Naive thymus-derived CD8-positive, alpha-beta T cell (primary cell): ENCODE data around the gene TMEM218. TPM values are rescaled to one million over a fixed set of nuclear protein-coding genes. Genes with fewer than 3 reads are reported as not detected.

Source experiments
- ATAC-seq, 2 donors: fragments of 150-1000 bp; cut with Tn5 transposase in 1 of 2; sonication (Bioruptor Pico), chemical (Tn5 transposase) in 1 of 2; 1 replicate in 1 of 2; 2 replicates in 1 of 2; pipeline ENCODE4 v1.10.0; 2021; ENCODE audit warnings: mild to moderate bottlenecking in 2 of 2, moderate library complexity in 2 of 2
- POLR2A ChIA-PET: fragments of 350-600 bp; sonication (Branson Sonifier 250); formaldehyde crosslinking; loops from one replicate; lab custom pipeline; 2021; ENCODE audit warnings: antibody characterized with exemption; lab: Charles Lee
- DNase-seq, 10 donors: peaks; one replicate each; pipeline versions ENCODE4 v3.0.0 to v3.0.0-alpha.2; 2020 to 2022
- H3K27ac Mint-ChIP-seq, 10 donors: one replicate each; pipeline ENCODE4 v1.8.0; 2020 to 2022; ENCODE audit warnings: mild to moderate bottlenecking in 10 of 10, mixed read lengths in 10 of 10, moderate library complexity in 4 of 10, inconsistent platforms in 1 of 10
- H3K27me3 Mint-ChIP-seq, 5 donors: one replicate each; pipeline ENCODE4 v1.8.0; 2021 to 2022; ENCODE audit warnings: mixed read lengths in 5 of 5
- H3K36me3 Mint-ChIP-seq, 3 donors: one replicate each; pipeline ENCODE4 v1.8.0; 2020 to 2022; ENCODE audit warnings: mixed read lengths in 3 of 3, mild to moderate bottlenecking in 2 of 3, inconsistent platforms in 1 of 3
- H3K4me1 Mint-ChIP-seq, 4 donors: one replicate each; pipeline ENCODE4 v1.8.0; 2021 to 2022; ENCODE audit warnings: mixed read lengths in 4 of 4
- H3K4me3 Mint-ChIP-seq, 10 donors: one replicate each; pipeline ENCODE4 v1.8.0; 2020 to 2022; ENCODE audit warnings: mild to moderate bottlenecking in 10 of 10, mixed read lengths in 10 of 10, moderate library complexity in 6 of 10, inconsistent platforms in 1 of 10
- H3K9me3 Mint-ChIP-seq, 9 donors: one replicate each; pipeline ENCODE4 v1.8.0; 2020 to 2022; ENCODE audit warnings: mixed read lengths in 9 of 9, mild to moderate bottlenecking in 3 of 9, inconsistent platforms in 1 of 9, moderate library complexity in 1 of 9
- polyA plus RNA-seq, 3 donors: library from polyadenylated mRNA; unstranded; fragments of 300-500 nt; fragmentation: Illumina TruSeq; gene quantifications; one replicate each; pipeline ENCODE4 v1.2.3, GENCODE V29; 2021
- total RNA-seq, 8 experiments: library from RNA in 2 of 8; stranded (reverse) in 2 of 8; gene quantifications; one replicate each; pipeline ENCODE4 v1.2.3 and lab custom pipeline; 2021 to 2026

TMEM218 gene
- 10 to 100 TPM; 12.2 to 13.7 TPM for total RNA-seq
- 10 to 100 TPM; 30.0 to 40.1 (median 35.3) TPM for polyA plus RNA-seq
- total RNA-seq (lab: John Stamatoyannopoulos, UW) = 3.9 to 20.0 (median 12.3) reads per million in 6 experiments

DNA sequence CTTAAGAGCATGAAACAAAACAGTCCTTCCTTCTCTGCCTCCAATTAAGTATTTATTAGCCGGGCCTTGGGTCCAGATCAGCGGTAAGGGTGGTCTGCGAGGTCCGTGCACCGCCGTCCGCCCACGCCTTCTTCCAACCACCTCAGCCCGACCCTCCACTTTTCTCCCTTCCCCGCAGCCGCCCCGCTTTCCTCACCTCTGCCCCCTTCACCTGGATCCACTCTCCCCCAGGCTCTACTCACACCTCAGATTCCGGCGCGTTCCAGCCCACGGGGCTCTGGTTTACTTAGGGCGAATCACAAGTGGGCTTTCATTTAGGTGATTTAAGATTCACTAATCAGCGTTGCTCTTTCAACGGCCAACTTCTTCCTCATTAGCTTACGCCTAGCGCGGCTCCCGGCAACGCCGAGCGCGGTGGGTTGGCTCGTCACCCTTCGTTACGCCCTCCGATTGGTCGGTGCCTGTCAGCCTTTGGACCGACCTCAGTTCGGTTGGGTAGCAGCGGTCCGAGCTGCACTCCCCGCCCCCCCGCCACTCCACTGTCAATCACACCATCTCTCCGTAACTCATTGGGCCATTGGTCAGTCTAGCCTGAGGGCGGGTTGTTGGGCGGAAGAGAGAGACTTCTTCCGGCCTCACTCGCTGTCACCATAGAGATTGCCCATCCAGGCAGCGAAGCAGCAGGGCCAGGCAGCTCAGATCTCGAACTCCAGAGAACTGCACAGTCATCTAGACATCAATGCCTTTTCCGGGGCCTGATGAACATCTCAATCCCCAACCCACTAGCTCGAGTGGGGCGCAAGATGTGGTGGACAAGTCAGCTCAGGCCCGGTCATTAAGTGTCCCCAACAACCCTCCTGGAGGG lies at the start of gene TMEM218:
TSS of gene TMEM218 (minus strand) at position 284 of the 865 bp plus-strand sequence. CDS start 9,385 bp downstream, outside the sequence.
- peaks cover 0 to 4% (median 0%) of the 10 kb centered on the region in 3 donors for H3K36me3 Mint-ChIP-seq
- H3K4me3 Mint-ChIP-seq = peak within 1 kb of the TSS; percentile 91 to 100 (median 98)
- peaks cover 0 to 4% (median 2%) of the 10 kb centered on the region in 5 donors for H3K27me3 Mint-ChIP-seq
- peak; percentile 83 to 99 (median 96) for DNase-seq
- peak within 1 kb of the TSS; percentile 96 to 100 (median 97) for H3K27ac Mint-ChIP-seq
- POLR2A ChIA-PET = interaction anchor here (0.7 to 3.6 kb wide), 10 partner anchors 12 to 365 kb away, joined by 3 to 27 read pairs (median 5); partner anchors contain the start of genes CCDC15, MSANTD2 and SLC37A2
- ATAC-seq = peak; percentile 94 to 96
- peaks cover 7 to 24% (median 22%) of the 10 kb centered on the region in 4 donors for H3K4me1 Mint-ChIP-seq
- H3K9me3 Mint-ChIP-seq = peaks cover 0 to 10% (median 0%) of the 10 kb centered on the region in 9 donors

DNA sequence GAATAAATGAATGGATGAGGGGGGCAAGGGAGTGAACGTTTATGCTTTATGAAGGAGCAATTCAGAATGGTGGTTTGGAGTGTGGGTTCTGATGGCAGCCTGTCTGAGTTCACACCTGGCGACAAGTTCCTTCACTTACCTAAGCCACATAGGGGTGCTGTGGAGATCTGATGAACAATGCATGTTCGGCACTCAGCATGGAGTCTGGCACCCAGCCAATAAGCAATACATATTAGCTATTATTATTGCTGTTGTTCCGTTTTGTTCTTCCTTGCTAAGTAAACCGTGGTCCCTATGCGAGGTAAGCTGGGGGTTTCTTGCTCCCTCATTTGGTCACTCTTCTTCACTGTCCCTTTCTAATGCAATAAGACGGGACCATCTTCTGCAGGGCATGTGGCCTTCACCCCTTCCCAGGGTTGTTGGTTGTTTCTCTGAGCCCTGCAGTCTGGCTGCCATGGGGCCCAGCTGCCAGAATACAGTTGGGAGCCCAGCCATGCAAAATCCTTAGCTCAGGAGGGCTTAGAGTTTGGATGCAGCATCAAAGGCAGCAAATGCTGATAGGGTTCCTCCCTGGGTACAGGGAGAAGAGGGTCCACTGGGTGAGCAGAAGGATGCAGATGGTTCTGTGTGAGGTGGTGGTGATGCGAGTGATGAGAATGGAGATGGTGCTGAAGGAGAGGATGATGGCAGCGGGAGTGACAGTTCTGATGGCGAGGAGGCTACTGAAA lies 46.7 kb upstream of the TMEM218 start:
- Mint-ChIP-seq H3K4me1 (no peaks in the 10 kb centered on the region), H3K27me3 (peaks cover 18 to 74% (median 48%) of the 10 kb centered on the region in 5 donors), H3K27ac (no peak overlapping the region), H3K36me3 (no peaks in the 10 kb centered on the region), H3K4me3 (no peak overlapping the region), H3K9me3 (no peaks in the 10 kb centered on the region)
- DNase-seq = no peak
- ATAC-seq = no peak
- POLR2A ChIA-PET = no interaction called here

DNA sequence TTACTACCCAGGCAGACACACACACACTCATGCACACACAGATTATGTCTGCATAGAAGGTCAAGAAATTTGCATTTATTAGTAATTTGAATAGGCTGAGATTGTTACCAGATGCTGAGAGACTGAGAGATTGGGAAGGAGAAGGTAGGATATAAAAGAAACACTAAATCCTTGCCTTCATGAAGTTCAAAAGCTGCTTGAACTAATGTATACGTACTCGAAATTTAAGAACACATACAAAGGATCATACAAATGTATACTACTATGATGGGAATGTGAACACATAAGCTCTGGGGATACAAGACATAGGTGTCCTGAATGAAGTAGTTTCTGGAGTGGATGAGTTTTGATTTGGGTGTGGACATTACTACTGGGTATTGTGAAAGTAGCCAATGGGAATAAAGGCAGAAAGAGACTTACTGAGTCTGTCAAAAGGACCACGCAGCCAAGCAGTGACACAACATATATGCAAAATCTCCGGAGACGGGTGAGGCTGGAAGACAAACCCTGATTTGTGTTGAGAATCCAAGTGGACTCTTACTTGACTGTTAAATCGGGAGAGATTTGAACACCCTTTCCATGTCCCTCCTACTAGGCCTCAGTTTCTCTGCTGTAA lies 45.8 kb upstream of the TMEM218 start:
- no peaks in the 10 kb centered on the region for H3K9me3 Mint-ChIP-seq
- peaks cover 18 to 66% (median 51%) of the 10 kb centered on the region in 5 donors for H3K27me3 Mint-ChIP-seq
- H3K4me3 Mint-ChIP-seq = no peak overlapping the region
- no peaks in the 10 kb centered on the region for H3K4me1 Mint-ChIP-seq
- no peaks in the 10 kb centered on the region for H3K36me3 Mint-ChIP-seq
- H3K27ac Mint-ChIP-seq = no peak overlapping the region
- no peak for DNase-seq
- POLR2A ChIA-PET = no interaction called here
- no peak for ATAC-seq

DNA sequence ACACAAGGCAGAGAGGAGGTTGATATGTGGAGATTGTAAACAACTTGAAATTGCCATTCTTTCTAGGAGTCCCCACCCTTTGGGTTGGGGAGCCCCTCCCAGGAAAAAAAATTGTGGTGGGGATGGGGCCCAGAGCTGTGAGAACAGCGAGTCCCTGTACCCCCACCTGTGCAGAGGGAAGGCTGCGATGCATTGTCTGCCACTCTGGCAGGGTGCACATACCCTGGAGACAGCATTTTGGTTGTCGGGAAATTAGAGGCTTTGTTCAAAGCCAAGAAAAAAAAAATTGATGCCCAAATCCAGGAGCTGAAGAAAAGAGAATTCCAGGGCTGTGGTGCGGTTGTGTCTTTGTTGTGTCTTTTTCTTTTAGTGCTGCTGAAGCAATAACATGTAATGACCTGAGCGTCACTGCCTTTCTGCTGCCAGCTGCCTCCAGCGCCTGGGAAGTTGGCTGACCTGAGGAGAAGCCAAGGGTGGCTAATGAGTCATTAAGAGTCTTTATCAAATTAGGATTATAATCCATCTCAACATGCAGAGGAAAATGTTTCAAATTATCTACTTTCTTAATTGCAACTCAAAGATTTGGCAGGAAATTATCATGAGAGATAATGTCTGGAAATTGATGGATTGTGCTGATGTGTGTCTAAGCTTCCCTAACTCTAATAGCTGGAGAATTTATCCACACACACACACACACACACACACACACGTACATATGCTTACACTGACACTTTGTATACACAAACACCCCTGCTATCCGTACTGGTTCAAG lies 45.1 kb upstream of the TMEM218 start:
- Mint-ChIP-seq H3K4me3 (no peak overlapping the region), H3K36me3 (no peaks in the 10 kb centered on the region), H3K27me3 (peaks cover 18 to 66% (median 53%) of the 10 kb centered on the region in 5 donors), H3K4me1 (no peaks in the 10 kb centered on the region), H3K27ac (no peak overlapping the region), H3K9me3 (no peaks in the 10 kb centered on the region)
- ATAC-seq (no peak), DNase-seq (no peak)
- POLR2A ChIA-PET = no interaction called here

DNA sequence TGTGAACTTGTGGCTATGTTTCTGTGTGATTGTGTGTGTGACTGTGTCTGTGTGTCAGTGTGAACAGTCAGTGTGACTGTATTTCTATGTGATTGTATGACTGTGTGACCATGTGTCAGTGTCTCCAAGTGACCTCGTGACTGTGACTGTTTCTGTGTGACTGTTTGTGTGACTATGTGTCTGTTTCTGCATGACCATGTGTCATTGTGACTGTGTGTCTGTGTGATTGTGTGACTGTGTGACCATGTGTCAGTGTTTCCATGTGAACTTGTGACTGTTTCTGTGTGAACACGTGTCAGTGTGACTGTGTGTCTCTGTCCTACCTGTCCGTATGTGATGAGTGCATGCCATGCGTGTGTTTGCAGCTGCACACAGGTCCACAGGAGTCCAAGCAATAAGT lies 44.3 kb upstream of the TMEM218 start:
- ATAC-seq (no peak), DNase-seq (no peak)
- Mint-ChIP-seq H3K4me3 (no peak overlapping the region), H3K27me3 (peaks cover 18 to 63% (median 48%) of the 10 kb centered on the region in 5 donors), H3K9me3 (no peaks in the 10 kb centered on the region), H3K36me3 (no peaks in the 10 kb centered on the region), H3K4me1 (no peaks in the 10 kb centered on the region), H3K27ac (no peak overlapping the region)
- POLR2A ChIA-PET = no interaction called here

DNA sequence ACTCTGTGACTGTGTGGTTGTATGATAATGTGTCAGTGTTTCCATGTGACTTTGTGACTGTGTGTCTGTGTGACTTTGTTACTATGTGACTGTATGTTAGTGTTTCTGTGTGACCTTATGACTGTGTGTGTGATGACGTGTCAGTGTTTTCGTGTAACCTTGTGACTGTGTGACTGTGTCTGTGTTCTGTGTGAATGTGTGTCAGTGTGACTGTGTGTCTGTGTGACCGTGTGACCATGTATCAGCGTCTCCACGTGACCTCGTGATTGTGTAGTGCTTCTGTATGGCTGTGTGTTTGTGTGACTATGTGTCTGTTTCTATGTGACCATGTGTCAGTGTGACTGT lies 43.6 kb upstream of the TMEM218 start:
- no peaks in the 10 kb centered on the region for H3K36me3 Mint-ChIP-seq
- DNase-seq (no peak), ATAC-seq (no peak)
- POLR2A ChIA-PET = no interaction called here
- no peaks in the 10 kb centered on the region for H3K9me3 Mint-ChIP-seq
- no peaks in the 10 kb centered on the region for H3K4me1 Mint-ChIP-seq
- no peak overlapping the region for H3K27ac Mint-ChIP-seq
- H3K4me3 Mint-ChIP-seq = no peak overlapping the region
- H3K27me3 Mint-ChIP-seq = peaks cover 18 to 56% (median 42%) of the 10 kb centered on the region in 5 donors

DNA sequence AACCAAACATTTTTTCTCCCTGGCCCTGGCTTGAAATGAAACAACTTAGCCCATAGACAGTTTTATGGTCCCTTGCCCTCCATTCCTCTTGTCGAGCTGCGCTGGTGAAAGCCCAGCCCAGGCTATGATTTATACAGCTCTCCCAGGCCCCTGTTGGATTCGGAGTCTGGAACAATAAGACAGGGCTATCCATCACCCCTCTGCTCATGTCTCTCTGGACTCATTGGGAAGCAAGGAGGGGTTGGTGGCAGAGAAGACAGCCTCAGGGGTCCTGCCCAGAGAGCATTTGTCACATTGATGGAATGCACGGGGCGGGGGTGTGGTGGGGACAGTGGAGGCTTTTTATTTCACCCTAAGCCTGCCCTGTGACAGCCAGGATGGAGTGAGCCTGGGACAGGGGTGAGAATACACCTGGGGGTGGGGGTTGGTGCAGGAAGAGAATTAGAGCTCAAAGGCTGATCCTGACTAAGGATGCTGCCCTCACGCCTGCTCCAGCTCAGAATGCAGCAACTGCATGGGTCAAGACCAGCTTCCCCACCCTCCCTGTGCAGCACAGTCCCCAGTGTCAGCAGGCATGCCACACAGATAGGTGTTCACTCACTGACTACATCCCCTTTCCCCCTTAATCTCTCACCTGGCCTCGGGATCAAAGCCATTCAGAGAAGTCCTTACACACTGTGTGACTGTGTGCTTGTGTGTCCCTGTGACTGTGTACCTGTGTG lies 43.1 kb upstream of the TMEM218 start:
- no peaks in the 10 kb centered on the region for H3K4me1 Mint-ChIP-seq

DNA sequence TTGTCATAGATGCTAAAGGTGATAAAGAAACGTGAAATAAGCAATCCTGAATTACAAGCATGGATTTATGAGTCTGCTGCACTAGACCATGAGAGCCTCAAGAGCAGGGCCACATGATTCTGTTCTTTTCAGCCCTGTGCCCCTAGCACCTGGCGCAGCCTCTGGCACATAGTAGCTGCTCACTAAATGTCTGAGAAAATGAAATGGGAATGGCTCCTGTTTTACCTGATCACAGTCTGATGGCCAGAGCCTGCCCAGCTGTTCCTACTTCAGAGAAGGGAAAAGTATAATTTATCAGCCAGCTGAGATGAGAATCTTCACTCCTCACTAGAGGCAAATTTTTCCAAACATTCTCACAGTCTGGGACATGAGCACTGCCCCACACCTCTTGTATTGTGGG lies 42.4 kb upstream of the TMEM218 start:
- POLR2A ChIA-PET = no interaction called here
- peaks cover 18 to 44% (median 40%) of the 10 kb centered on the region in 5 donors for H3K27me3 Mint-ChIP-seq
- no peaks in the 10 kb centered on the region for H3K4me1 Mint-ChIP-seq
- DNase-seq (no peak), ATAC-seq (no peak)
- no peak overlapping the region for H3K4me3 Mint-ChIP-seq
- no peak overlapping the region for H3K27ac Mint-ChIP-seq
- no peaks in the 10 kb centered on the region for H3K9me3 Mint-ChIP-seq
- H3K36me3 Mint-ChIP-seq = no peaks in the 10 kb centered on the region

More for the DNA sequence above, 43.1 kb upstream of the TMEM218 start:
- H3K36me3 Mint-ChIP-seq = no peaks in the 10 kb centered on the region
- no peak overlapping the region for H3K27ac Mint-ChIP-seq
- POLR2A ChIA-PET = no interaction called here
- ATAC-seq = no peak
- peaks cover 18 to 51% (median 40%) of the 10 kb centered on the region in 5 donors for H3K27me3 Mint-ChIP-seq
- no peaks in the 10 kb centered on the region for H3K9me3 Mint-ChIP-seq
- DNase-seq = no peak
- H3K4me3 Mint-ChIP-seq = no peak overlapping the region

DNA sequence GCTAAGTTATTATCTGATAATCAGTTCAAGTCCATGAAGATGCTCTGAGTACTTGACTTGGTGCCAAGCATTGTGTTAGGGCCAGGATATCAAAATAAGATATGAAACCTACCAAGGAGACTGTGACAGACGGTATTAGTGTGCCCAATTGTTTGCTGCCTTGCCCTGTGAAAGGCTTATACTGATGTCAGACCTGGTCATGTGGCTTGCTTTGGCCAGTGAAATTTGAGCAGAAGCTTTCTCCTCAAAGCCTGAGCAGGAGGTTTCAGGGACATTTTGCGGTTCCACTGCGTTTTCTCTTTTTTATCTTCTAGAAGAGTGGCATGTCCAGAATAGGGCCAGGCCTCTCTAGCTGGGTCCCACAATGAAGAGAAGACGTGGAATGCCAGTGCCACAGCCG lies 37.3 kb upstream of the TMEM218 start:
- no peak overlapping the region for H3K4me3 Mint-ChIP-seq
- H3K4me1 Mint-ChIP-seq = no peaks in the 10 kb centered on the region
- POLR2A ChIA-PET = no interaction called here
- ATAC-seq (no peak), DNase-seq (no peak)
- no peaks in the 10 kb centered on the region for H3K9me3 Mint-ChIP-seq
- H3K27me3 Mint-ChIP-seq = peaks cover 0 to 17% (median 12%) of the 10 kb centered on the region in 5 donors
- H3K27ac Mint-ChIP-seq = no peak overlapping the region
- H3K36me3 Mint-ChIP-seq = no peaks in the 10 kb centered on the region

DNA sequence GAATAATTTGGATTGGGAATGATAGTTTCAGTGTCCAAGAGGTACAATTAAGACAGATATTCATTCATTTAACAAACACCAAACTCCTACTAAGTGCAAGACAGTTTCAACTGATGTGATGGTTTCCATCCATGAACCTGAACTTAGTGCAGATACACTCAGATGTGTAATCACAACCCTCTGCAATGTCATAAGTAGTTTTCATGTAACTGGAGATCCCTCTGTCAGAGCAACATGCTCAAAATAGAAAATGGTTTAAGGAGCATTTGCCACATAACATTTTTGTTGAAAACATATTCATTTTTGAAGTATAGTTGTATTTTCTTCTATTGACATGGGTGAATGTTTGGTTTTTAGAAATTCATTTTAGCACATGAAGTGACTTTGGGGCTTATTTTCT lies 36.6 kb upstream of the TMEM218 start:
- no peaks in the 10 kb centered on the region for H3K9me3 Mint-ChIP-seq
- no peak overlapping the region for H3K27ac Mint-ChIP-seq
- peaks cover 0 to 21% (median 15%) of the 10 kb centered on the region in 5 donors for H3K27me3 Mint-ChIP-seq
- no peak for ATAC-seq
- POLR2A ChIA-PET = no interaction called here
- no peaks in the 10 kb centered on the region for H3K4me1 Mint-ChIP-seq
- DNase-seq = no peak
- no peak overlapping the region for H3K4me3 Mint-ChIP-seq
- H3K36me3 Mint-ChIP-seq = no peaks in the 10 kb centered on the region

DNA sequence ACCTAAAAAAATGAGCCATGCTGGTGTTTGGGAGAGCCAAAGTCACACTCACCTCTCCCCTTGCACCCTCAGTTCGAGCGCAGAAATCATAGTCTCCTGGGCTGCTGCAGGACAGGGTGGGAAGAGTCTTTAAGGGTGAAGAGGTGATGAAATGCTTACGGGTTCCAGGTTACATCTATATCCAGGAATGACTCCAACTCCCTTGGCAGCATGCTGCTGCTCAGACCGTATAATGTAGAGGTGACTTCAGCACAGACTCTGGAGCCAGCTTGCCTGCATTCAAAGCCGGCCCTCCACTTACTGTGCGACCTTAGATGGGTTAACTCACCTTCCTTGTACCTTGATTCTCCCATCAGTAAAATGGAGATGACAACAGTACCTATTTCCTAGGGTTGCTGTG lies 35.9 kb upstream of the TMEM218 start:
- peaks cover 0 to 23% (median 17%) of the 10 kb centered on the region in 5 donors for H3K27me3 Mint-ChIP-seq
- POLR2A ChIA-PET = no interaction called here
- ATAC-seq (no peak), DNase-seq (no peak)
- H3K4me1 Mint-ChIP-seq = no peaks in the 10 kb centered on the region
- no peaks in the 10 kb centered on the region for H3K36me3 Mint-ChIP-seq
- H3K9me3 Mint-ChIP-seq = no peaks in the 10 kb centered on the region
- peak overlapping the region in 1 of 10 donors; percentile 73 for H3K27ac Mint-ChIP-seq
- H3K4me3 Mint-ChIP-seq = no peak overlapping the region
